GM18507 (cell line): Measurements from ENCODE around the gene ZNF223.

ENCODE experiments used
- DNase-seq: peaks from one replicate; pipeline ENCODE4 v3.0.0; 2011; ENCODE audit warnings: low read depth; ENCODE audit not compliant: insufficient read length; ENCODE audit errors: extremely low spot score
- FAIRE-seq: peaks from 2 replicates; lab custom pipeline; 2011; peaks lifted over from hg19 to GRCh38; lab: Jason Lieb, UNC

The ZNF223 gene

GRCh38 chr19:44051650-44052402 is at the start of gene ZNF223:
Gene ZNF223 (plus strand): TSS chr19:44052036. CDS start chr19:44055177, 3,141 bp downstream.
- FAIRE-seq = no peak
- peak; percentile 28 for DNase-seq

- FAIRE-seq (no peak), DNase-seq (no peak)
These were observed 49.6 kb upstream of the ZNF223 start for GRCh38 chr19:44002212-44002565.

GRCh38 chr19:44002566-44003460 is 49.0 kb upstream of the ZNF223 start, which contains the start of gene ZNF230:
Gene ZNF230 (plus strand): TSS chr19:44002957. CDS start chr19:44007079, 4,122 bp downstream.
- DNase-seq = peak; percentile 84
- peak; percentile 99 for FAIRE-seq

GRCh38 chr19:44003461-44004009 is 48.3 kb upstream of the ZNF223 start:
- FAIRE-seq (peak; percentile 63), DNase-seq (no peak)

- no peak for FAIRE-seq
These were observed 45.9 kb upstream of the ZNF223 start for GRCh38 chr19:44005973-44006372.

GRCh38 chr19:44007473-44007872 is 44.4 kb upstream of the ZNF223 start:
- DNase-seq = no peak
- no peak for FAIRE-seq

More at GRCh38 chr19:44005973-44006372, 45.9 kb upstream of the ZNF223 start:
- no peak for DNase-seq

- DNase-seq (no peak), FAIRE-seq (no peak)
These were observed 41.4 kb upstream of the ZNF223 start for GRCh38 chr19:44010468-44010867.

- FAIRE-seq (no peak), DNase-seq (no peak)
These were observed 32.3 kb upstream of the ZNF223 start for GRCh38 chr19:44019498-44019897.

- no peak for DNase-seq
- no peak for FAIRE-seq
These were observed 30.6 kb upstream of the ZNF223 start for GRCh38 chr19:44021221-44021620.

GRCh38 chr19:44024900-44025216 is 27.0 kb upstream of the ZNF223 start:
- FAIRE-seq = no peak
- DNase-seq = no peak

- FAIRE-seq (peak; percentile 93), DNase-seq (peak; percentile 37)
These were observed 26.5 kb upstream of the ZNF223 start, which contains the start of gene ZNF222 for GRCh38 chr19:44025217-44025936. Gene ZNF222 (plus strand): TSS chr19:44025379. CDS start chr19:44025437, 58 bp downstream.

GRCh38 chr19:44026622-44027021 is 25.2 kb upstream of the ZNF223 start:
- DNase-seq (no peak), FAIRE-seq (peak; percentile 36)

GRCh38 chr19:44032001-44032610 is 19.7 kb upstream of the ZNF223 start:
- no peak for DNase-seq

GRCh38 chr19:44042147-44042546 is 9.7 kb upstream of the ZNF223 start:
- DNase-seq = no peak
- FAIRE-seq = no peak

More at GRCh38 chr19:44032001-44032610, 19.7 kb upstream of the ZNF223 start:
- FAIRE-seq = no peak

- FAIRE-seq = no peak
- no peak for DNase-seq
These were observed 841 bp upstream of the ZNF223 start for GRCh38 chr19:44050740-44051649.

- FAIRE-seq = no peak
- DNase-seq = no peak
These were observed 4.0 kb downstream of the ZNF223 start for GRCh38 chr19:44055870-44056269.

GRCh38 chr19:44059229-44059628 is 7.4 kb downstream of the ZNF223 start:
- no peak for DNase-seq
- FAIRE-seq = no peak

- no peak for DNase-seq
- FAIRE-seq = no peak
These were observed 9.2 kb downstream of the ZNF223 start for GRCh38 chr19:44061038-44061437.
